Measurements from ENCODE around the gene DHRS4. TPM values are rescaled to one million over a fixed set of nuclear protein-coding genes. Genes with fewer than 3 reads are reported as not detected.
A peak's percentile ranks its signal among the peaks of the same experiment; 100 is the strongest.

Gene DHRS4
- total and polyA plus RNA-seq, 2 of the 13 experiments (the other 11 are each of a cell fraction or from before 2014, with no cell fraction given), result 23.9 to 45.1 TPM

DNA sequence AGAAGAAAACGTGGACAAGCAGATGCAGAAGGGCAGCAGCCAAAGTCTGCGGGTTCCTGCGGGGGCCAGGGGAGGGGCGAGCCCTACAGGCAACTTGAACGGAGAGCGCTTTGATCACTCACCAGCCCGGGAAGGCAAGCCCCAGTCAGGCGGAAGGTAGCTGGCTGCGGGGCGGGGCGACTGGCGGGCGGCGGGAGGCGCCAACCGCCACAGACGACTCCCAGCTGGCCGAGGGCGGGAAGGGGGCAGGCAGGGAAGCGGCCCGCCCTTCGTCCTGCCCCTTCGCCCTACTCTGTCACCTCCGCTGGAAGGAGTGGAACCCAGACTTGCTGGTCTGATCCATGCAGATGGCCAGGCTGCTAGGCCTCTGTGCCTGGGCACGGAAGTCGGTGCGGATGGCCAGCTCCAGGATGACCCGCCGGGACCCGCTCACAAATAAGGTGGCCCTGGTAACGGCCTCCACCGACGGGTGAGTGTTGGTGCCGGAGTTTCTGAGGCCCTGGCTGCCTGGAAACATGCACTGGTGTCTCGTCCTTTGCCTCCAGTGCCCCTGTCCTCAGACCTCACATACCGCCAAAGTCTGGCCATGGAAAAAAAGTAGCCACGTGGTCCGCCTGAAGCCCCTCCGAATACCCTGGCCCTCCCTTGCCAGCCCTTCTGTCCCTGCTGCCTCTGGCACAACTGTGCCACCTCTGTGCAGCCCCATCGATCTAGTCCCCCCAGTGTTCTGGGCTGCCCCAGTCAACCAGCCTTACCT is 35.2 kb downstream of the DHRS4 start, which contains the start of gene DHRS4L2 (continued):
- TF ChIP-seq, protein P1, sequence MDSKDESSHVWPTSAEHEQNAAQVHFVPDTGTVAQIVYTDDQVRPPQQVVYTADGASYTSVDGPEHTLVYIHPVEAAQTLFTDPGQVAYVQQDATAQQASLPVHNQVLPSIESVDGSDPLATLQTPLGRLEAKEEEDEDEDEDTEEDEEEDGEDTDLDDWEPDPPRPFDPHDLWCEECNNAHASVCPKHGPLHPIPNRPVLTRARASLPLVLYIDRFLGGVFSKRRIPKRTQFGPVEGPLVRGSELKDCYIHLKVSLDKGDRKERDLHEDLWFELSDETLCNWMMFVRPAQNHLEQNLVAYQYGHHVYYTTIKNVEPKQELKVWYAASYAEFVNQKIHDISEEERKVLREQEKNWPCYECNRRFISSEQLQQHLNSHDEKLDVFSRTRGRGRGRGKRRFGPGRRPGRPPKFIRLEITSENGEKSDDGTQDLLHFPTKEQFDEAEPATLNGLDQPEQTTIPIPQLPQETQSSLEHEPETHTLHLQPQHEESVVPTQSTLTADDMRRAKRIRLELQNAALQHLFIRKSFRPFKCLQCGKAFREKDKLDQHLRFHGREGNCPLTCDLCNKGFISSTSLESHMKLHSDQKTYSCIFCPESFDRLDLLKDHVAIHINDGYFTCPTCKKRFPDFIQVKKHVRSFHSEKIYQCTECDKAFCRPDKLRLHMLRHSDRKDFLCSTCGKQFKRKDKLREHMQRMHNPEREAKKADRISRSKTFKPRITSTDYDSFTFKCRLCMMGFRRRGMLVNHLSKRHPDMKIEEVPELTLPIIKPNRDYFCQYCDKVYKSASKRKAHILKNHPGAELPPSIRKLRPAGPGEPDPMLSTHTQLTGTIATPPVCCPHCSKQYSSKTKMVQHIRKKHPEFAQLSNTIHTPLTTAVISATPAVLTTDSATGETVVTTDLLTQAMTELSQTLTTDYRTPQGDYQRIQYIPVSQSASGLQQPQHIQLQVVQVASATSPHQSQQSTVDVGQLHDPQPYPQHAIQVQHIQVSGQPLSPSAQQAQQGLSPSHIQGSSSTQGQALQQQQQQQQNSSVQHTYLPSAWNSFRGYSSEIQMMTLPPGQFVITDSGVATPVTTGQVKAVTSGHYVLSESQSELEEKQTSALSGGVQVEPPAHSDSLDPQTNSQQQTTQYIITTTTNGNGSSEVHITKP (CRISPR knock-in tag; IDR thresholded peaks at IDR 0.05; ENCODE audit: low read depth), result 0 out of 2 replicates have a peak, but pooled peaks have one; percentile 32
- TF ChIP-seq TARDBP (CRISPR knock-in tag; IDR thresholded peaks at IDR 0.05) (peak; percentile 62; the same call in 1 of the 2 replicates), FOXC1 (CRISPR knock-in tag; IDR thresholded peaks at IDR 0.05; ENCODE audit: borderline replicate concordance) (peak; percentile 93), YEATS2 (CRISPR knock-in tag; IDR thresholded peaks at IDR 0.05; ENCODE audit: borderline replicate concordance) (peak; percentile 72), RBM39 (IDR thresholded peaks at IDR 0.05; ENCODE audit: low read depth, low read length, poor library complexity, severe bottlenecking) (peak; percentile 89), HDAC1 (CRISPR knock-in tag; IDR thresholded peaks at IDR 0.05) (peak; percentile 83)
- TF ChIP-seq, protein P2, sequence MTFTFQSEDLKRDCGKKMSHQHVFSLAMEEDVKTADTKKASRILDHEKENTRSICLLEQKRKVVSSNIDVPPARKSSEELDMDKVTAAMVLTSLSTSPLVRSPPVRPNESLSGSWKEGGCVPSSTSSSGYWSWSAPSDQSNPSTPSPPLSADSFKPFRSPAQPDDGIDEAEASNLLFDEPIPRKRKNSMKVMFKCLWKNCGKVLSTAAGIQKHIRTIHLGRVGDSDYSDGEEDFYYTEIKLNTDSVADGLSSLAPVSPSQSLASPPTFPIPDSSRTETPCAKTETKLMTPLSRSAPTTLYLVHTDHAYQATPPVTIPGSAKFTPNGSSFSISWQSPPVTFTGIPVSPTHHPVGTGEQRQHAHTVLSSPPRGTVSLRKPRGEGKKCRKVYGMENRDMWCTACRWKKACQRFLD (CRISPR knock-in tag; IDR thresholded peaks at IDR 0.05; ENCODE audit: borderline replicate concordance), result peak; percentile 27; the same call in 1 of the 2 replicates
- TF ChIP-seq, protein P3, sequence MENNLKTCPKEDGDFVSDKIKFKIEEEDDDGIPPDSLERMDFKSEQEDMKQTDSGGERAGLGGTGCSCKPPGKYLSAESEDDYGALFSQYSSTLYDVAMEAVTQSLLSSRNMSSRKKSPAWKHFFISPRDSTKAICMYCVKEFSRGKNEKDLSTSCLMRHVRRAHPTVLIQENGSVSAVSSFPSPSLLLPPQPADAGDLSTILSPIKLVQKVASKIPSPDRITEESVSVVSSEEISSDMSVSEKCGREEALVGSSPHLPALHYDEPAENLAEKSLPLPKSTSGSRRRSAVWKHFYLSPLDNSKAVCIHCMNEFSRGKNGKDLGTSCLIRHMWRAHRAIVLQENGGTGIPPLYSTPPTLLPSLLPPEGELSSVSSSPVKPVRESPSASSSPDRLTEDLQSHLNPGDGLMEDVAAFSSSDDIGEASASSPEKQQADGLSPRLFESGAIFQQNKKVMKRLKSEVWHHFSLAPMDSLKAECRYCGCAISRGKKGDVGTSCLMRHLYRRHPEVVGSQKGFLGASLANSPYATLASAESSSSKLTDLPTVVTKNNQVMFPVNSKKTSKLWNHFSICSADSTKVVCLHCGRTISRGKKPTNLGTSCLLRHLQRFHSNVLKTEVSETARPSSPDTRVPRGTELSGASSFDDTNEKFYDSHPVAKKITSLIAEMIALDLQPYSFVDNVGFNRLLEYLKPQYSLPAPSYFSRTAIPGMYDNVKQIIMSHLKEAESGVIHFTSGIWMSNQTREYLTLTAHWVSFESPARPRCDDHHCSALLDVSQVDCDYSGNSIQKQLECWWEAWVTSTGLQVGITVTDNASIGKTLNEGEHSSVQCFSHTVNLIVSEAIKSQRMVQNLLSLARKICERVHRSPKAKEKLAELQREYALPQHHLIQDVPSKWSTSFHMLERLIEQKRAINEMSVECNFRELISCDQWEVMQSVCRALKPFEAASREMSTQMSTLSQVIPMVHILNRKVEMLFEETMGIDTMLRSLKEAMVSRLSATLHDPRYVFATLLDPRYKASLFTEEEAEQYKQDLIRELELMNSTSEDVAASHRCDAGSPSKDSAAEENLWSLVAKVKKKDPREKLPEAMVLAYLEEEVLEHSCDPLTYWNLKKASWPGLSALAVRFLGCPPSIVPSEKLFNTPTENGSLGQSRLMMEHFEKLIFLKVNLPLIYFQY (CRISPR knock-in tag; IDR thresholded peaks at IDR 0.05; ENCODE audit: borderline replicate concordance), result peak; percentile 65; the same call in 1 of the 2 replicates
- TF ChIP-seq, protein P4, sequence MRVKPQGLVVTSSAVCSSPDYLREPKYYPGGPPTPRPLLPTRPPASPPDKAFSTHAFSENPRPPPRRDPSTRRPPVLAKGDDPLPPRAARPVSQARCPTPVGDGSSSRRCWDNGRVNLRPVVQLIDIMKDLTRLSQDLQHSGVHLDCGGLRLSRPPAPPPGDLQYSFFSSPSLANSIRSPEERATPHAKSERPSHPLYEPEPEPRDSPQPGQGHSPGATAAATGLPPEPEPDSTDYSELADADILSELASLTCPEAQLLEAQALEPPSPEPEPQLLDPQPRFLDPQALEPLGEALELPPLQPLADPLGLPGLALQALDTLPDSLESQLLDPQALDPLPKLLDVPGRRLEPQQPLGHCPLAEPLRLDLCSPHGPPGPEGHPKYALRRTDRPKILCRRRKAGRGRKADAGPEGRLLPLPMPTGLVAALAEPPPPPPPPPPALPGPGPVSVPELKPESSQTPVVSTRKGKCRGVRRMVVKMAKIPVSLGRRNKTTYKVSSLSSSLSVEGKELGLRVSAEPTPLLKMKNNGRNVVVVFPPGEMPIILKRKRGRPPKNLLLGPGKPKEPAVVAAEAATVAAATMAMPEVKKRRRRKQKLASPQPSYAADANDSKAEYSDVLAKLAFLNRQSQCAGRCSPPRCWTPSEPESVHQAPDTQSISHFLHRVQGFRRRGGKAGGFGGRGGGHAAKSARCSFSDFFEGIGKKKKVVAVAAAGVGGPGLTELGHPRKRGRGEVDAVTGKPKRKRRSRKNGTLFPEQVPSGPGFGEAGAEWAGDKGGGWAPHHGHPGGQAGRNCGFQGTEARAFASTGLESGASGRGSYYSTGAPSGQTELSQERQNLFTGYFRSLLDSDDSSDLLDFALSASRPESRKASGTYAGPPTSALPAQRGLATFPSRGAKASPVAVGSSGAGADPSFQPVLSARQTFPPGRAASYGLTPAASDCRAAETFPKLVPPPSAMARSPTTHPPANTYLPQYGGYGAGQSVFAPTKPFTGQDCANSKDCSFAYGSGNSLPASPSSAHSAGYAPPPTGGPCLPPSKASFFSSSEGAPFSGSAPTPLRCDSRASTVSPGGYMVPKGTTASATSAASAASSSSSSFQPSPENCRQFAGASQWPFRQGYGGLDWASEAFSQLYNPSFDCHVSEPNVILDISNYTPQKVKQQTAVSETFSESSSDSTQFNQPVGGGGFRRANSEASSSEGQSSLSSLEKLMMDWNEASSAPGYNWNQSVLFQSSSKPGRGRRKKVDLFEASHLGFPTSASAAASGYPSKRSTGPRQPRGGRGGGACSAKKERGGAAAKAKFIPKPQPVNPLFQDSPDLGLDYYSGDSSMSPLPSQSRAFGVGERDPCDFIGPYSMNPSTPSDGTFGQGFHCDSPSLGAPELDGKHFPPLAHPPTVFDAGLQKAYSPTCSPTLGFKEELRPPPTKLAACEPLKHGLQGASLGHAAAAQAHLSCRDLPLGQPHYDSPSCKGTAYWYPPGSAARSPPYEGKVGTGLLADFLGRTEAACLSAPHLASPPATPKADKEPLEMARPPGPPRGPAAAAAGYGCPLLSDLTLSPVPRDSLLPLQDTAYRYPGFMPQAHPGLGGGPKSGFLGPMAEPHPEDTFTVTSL (CRISPR knock-in tag; IDR thresholded peaks at IDR 0.05; ENCODE audit: borderline replicate concordance), result peak; percentile 70; the same call in 1 of the 2 replicates
